ENCODE measurements around the gene VWF.

- TF ChIP-seq CTCF (IDR thresholded peaks at IDR 0.05; ENCODE audit: low read length), result no peak
- no peak for TF ChIP-seq EZH2 (optimal IDR thresholded peaks at IDR 0.05; ENCODE audit: low read depth, low read length)
Measured at GRCh38 chr12:6029401-6029800, 95.1 kb downstream of the VWF start.

All from MM.1S (cell line).